GM18502 (cell line): Measurements from ENCODE around the gene MRPL39.

Source experiments
- ATAC-seq: cut with Tn5 transposase; IDR thresholded peaks from one replicate; pipeline ENCODE4 v1.9.1; 2021; ENCODE audit warnings: mild to moderate bottlenecking; ENCODE audit not compliant: unreplicated experiment, poor library complexity

MRPL39 gene

DNA sequence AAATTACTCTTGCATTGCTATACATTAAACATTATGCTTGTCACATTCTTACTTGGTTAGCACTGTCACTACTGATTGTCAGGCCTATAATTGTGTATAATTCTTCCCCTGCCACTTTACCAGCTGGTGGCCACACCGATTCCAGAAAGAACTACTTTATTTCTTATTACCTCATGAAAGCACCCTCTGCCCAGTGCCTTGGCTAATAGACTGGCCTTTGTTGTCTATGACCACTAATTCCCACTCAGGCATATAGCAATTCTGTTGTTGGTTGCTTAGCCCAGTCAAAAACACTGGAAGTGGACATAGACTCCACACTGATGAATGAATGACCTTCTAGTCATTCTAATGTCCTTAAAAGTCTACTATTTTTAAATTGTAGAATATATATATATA lies 35.6 kb downstream of the MRPL39 start:
- no peak for ATAC-seq

DNA sequence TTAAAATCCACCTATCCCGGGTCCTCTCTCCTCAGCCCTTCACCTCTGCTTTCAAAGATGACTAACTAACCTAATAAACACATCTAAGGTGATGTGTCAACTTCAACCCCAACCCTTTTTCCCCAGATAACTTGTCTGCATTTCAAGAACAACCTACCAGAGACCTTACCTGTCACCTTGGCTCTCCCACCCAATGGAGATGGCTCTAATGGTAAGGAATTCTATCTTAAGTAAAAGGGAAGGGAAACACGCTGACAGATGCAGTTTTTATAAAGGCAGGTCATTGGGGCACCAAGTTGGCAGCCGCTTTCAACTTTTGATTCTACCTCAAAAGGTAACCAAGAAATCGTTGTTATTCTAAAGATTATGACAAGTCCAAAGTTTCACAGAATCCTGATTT lies 37.6 kb downstream of the MRPL39 start:
- ATAC-seq: no peak

DNA sequence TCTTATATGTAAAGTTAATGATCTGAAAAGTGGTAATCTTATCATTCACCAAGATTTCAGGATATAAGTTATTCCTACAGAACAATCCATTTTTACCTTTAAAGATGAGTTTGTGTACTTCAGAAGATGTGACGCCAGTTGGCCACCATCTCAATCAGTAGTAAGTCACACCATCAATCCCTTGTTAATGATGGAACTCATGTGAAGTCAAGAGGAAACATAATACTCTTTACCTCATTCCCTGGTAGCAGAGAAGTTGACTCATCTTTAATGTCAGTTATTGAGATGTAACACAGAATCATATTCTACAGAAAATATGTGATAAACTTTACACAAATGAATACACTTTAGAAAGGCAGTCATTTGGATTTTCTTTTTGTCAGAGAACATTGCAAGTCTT lies 38.2 kb downstream of the MRPL39 start:
- ATAC-seq: no peak

DNA sequence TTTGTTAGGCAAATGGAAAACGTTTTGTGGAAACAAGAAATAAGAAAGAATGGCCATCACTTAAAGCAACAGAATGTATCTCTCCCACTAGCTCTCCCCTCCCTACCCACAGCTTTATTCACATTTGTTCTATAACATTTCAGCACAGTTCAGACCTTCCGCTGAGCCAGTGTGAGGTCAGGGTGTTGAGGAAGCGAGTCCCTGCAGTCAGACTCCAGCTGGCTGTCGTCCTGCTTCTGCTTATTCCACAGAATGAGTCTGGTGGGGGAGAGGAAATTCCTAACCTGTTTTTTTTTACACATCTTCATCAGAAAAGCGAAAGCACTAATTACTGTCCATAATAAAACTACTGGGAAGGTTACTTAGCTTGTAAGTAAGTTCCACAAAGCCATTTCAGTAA lies 39.0 kb downstream of the MRPL39 start:
- ATAC-seq: no peak

GRCh38 chr21:25567472-25567871 lies 39.8 kb downstream of the MRPL39 start:
- no peak for ATAC-seq

DNA sequence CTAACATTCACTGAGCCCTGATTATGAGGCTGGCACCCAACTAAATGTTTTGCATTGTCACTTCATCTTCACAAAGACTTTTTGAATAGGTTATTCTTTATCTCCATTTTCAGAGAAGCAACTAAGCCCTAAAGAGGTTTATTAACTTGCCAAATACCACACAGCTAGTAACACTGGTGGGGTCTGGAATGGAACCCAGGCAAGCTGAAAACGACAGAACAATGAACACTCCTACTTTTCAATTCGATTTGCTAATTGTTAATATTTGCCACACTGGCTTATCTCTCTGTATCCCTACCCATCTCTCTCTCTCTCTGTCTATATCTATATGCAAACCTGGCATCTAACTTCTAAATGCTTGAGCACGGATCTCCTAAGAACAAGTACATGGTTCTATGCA lies 40.6 kb downstream of the MRPL39 start:
- no peak for ATAC-seq

DNA sequence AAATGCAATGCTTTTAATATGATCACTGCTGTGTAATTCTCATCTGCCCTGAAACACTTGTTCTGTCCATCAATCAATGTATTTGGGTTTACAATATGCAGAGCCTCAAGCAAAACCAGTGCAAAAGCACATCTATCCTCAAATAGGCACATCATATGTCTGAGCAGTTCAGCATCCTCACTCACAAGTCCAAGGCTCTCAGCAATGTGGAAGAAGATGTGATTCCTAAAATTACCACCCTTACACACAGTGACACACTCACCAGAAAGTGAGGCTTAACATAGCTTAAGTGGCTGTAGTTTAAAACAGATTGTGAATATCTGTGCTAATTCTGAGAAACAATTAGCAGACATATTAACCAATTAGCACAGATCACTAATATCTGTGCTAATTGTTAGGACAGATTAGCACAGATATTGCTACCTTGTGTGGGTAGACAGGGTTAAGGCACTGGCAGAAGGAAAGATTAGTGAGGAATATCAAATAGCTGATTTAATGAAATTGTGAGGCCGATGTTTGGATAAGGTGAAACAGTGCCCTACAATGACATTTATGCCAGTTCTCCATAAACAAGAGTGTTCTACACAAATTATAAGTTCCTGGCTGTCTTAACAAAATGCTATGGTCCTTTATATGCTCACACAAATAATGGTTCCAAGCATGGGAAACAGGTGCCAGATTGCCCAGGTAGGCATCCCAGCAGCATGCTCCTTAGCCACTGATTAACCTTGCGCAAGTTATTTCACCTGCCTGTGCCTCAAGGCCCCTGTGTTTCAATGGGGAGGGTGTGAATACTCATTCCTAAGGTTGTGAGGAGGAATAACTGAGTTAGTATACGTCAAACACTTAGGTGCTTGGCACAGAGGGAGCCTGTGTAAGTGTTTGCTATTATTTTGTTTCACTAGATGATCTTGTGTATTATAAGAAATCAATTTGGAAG lies 41.7 kb downstream of the MRPL39 start:
- ATAC-seq: no peak

DNA sequence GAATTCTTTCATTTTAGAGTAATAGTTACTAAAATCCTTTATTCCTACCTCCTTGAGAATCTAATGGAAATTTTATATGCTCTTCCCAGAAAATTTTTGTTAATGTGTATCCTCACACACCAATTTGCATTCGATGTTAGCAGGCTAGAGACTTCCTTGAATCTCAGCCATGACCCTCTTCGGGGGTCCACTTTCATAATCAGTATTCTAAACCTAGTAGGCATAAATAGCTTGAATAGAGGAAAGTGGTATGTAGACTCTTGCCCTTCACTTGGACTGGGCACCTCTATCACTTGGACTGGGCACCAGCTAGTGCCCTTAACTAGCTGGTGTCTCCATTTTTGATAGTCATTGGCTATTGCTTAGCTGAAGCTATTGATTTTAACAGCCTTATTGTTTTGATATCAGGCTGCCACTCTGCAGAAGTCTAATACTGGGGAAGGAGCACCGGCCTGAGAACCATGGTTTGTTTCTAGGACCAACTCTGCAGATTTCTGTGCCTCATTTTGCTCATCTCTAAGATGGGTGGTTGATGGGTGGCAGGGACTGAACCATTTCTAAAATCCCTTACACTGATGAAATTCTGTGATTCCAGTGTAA lies 42.8 kb downstream of the MRPL39 start:
- no peak for ATAC-seq

GRCh38 chr21:25563361-25564116 lies 43.7 kb downstream of the MRPL39 start:
- peak; percentile 18 for ATAC-seq

- no peak for ATAC-seq
These were observed 44.6 kb downstream of the MRPL39 start for GRCh38 chr21:25562660-25563059.

DNA sequence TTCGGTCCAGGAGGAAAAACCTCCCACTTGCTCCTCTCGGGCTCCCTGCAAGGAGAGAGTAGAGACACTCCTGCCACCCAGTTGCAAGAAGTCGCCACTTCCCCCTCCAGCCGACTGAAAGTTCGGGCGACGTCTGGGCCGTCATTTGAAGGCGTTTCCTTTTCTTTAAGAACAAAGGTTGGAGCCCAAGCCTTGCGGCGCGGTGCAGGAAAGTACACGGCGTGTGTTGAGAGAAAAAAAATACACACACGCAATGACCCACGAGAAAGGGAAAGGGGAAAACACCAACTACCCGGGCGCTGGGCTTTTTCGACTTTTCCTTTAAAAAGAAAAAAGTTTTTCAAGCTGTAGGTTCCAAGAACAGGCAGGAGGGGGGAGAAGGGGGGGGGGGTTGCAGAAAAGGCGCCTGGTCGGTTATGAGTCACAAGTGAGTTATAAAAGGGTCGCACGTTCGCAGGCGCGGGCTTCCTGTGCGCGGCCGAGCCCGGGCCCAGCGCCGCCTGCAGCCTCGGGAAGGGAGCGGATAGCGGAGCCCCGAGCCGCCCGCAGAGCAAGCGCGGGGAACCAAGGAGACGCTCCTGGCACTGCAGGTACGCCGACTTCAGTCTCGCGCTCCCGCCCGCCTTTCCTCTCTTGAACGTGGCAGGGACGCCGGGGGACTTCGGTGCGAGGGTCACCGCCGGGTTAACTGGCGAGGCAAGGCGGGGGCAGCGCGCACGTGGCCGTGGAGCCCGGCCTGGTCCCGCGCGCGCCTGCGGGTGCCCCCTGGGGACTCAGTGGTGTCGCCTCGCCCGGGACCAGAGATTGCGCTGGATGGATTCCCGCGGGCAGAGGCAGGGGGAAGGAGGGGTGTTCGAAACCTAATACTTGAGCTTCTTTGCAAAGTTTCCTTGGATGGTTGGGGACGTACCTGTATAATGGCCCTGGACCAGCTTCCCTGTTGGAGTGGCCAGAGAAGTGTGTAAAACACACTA lies 45.3 kb downstream of the MRPL39 start:
- peak; percentile 43 for ATAC-seq

DNA sequence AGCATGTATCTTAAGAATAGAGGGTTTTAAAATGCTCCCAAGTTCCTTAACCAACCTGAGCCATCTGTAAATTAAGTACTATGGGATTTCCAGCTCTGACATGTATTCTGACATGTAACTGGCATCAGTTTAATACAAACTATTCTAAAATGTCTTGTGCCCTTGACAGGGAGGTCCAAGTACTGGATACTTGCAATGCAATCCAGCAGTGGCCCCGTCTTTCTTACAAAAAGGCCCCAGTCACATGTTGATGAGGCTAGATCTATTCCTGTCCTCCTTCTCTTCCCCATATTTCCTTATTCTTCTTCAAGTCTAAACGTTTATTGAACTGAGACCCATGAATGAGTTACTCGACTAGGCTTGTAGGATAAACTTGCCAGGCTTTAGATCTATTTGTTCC lies 46.4 kb downstream of the MRPL39 start:
- no peak for ATAC-seq

DNA sequence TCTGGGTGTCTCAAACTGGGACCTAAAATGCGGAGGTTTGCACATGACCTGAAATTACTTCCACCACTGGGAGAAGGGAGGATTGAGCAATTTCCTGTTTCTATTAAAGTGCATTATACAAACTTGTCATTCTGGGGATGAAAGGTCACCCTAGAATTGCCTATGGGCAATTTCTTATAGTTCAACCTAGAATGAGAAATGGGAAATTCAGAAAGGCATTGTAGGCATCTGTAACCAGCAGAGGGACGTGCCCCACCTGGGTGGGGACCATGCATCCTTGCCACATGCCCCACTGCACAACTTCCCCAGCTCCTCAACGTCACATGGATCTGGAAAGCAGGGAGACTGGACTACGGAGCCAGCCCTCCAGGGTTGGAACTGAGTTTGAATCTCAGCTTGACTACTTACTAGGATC lies 47.0 kb downstream of the MRPL39 start:
- no peak for ATAC-seq

DNA sequence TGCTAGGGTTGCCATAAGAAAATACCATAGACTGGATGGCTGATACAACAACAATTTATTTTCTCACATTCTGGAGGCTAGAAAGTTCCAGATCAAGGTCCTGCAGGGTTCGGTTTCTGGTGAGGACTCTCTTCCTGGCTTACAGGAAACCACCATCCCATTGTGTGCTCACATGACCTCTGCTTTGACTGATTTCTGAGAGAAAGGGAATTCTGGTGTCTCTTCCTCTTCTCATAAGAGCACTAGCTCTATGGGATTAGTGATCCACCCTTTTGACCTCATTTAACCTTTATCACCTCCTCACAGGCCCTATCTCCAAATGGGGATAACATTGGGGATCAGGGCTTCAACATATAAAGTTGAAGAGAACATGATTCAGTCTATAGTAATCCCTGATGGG lies 47.5 kb downstream of the MRPL39 start:
- no peak for ATAC-seq

- no peak for ATAC-seq
These were observed 49.2 kb downstream of the MRPL39 start for GRCh38 chr21:25558123-25558522.

DNA sequence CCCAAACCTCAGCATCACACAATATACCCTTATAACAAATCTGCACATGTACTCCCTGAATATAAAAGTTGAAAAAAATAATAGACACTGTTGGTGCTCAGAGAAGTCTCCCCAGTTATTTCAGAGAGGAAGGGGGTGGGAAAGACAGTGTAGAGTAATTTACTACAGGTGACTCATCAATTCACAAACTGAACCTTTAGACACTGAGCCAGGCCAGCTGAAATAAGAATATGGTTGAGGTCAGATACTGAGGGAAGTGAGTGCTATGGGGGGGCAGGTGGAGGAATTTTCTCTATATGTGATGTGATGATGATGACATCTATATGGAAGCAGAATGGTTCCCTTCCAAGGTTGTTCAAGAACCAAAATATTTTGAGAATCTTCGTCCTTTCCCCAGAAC lies 50.1 kb downstream of the MRPL39 start:
- no peak for ATAC-seq

- ATAC-seq: no peak
These were observed 51.2 kb downstream of the MRPL39 start for GRCh38 chr21:25556091-25556490.

DNA sequence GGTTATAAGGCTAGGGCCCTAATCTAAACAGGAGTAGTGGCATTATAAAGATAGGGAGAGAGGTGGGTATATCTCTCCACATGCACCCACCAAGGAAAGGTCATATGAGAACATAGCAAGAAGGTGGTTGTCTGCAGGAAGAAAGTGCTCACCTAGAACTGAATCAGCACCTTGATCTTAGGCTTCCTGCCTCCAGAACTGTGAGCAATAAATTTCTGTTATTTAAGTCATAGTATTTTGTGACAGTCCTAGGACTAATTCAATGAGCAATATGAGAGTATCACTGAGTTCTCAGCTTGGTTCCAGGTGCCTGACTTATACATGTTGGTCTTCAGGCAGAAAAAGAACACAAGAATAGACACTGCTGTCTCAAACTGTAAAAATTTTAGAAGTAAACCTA lies 51.8 kb downstream of the MRPL39 start:
- no peak for ATAC-seq

GRCh38 chr21:25552856-25553255 lies 54.4 kb downstream of the MRPL39 start:
- ATAC-seq: no peak

- no peak for ATAC-seq
These were observed 55.7 kb downstream of the MRPL39 start for GRCh38 chr21:25551569-25551968.
